Right lobe of liver (tissue), 4 donors: ENCODE data around the gene C6orf163.

ENCODE experiments used
- CTCF ChIP-seq, 4 donors: fragments of 200-600 bp in 3 of 4; fragments of 450-650 bp in 1 of 4; IDR thresholded peaks; one replicate each; pipeline versions ENCODE4 v1.5.1 to v1.8.0; 2016 to 2022; ENCODE audit warnings: antibody characterized with exemption in 4 of 4, mild to moderate bottlenecking in 2 of 4
- POLR2A ChIP-seq: fragments of 450-650 bp; IDR thresholded peaks from one replicate; pipeline ENCODE4 v1.6.1; 2017; ENCODE audit warnings: antibody characterized with exemption, mild to moderate bottlenecking
- donor health status: DM: no; HTN: no; CAD: no.
- donor health status: DM: no; HTN: no; CAD: no.
- donor health status: DM: no; HTN: yes; CAD: no.

- no peak for TF ChIP-seq CTCF (IDR thresholded peaks at IDR 0.05)
- TF ChIP-seq POLR2A = no peak
These were observed 32.0 kb downstream of the C6orf163 start for GRCh38 chr6:87376643-87377042.
